Liver (tissue), 2 donors: ENCODE measurements around the gene FLVCR2.

Source experiments
- GABPA ChIP-seq, 2 donors: IDR thresholded peaks in 1 of 2; conservative IDR thresholded peaks in 1 of 2; 2 replicates each; pipeline ENCODE4 v1.6.1; 2016; ENCODE audit warnings: antibody characterized with exemption in 2 of 2, mild to moderate bottlenecking in 1 of 2, moderate library complexity in 1 of 2
- RXRA ChIP-seq, 2 donors: IDR thresholded peaks; 2 replicates each; pipeline ENCODE4 v1.6.1; 2017 to 2018; ENCODE audit warnings: antibody characterized with exemption in 2 of 2, mild to moderate bottlenecking in 1 of 2
- TAF1 ChIP-seq: conservative IDR thresholded peaks from 2 replicates; pipeline ENCODE4 v1.6.1; 2016; ENCODE audit warnings: antibody characterized with exemption, mild to moderate bottlenecking
- TF ChIP-seq, protein P1 (sequence below): IDR thresholded peaks from 2 replicates; pipeline ENCODE4 v1.6.1; 2016; ENCODE audit warnings: antibody characterized with exemption
- donor health status: healthy.

- TF ChIP-seq, protein P1, sequence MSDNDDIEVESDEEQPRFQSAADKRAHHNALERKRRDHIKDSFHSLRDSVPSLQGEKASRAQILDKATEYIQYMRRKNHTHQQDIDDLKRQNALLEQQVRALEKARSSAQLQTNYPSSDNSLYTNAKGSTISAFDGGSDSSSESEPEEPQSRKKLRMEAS, result no peak
- no peak for TF ChIP-seq TAF1
- TF ChIP-seq GABPA (IDR thresholded peaks at IDR 0.05 in 1 of 2, conservative IDR thresholded peaks at IDR 0.05 in 1 of 2), result no peak
- no peak for TF ChIP-seq RXRA (IDR thresholded peaks at IDR 0.05)
Measured at GRCh38 chr14:75657331-75657730, 78.9 kb downstream of the FLVCR2 start.
